ENCODE data around the gene BYSL.

BYSL gene

GRCh38 chr6:41914869-41915530 is 6.3 kb upstream of the BYSL start:
- DNase-seq: no peak

GRCh38 chr6:41917528-41917927 is 3.8 kb upstream of the BYSL start:
- DNase-seq: peak; percentile 35

GRCh38 chr6:41921712-41921998 is 356 bp downstream of the BYSL start:
- DNase-seq: peak; percentile 49

GRCh38 chr6:41922154-41922553 is 855 bp downstream of the BYSL start:
- no peak for DNase-seq

GRCh38 chr6:41927253-41927652 is 6.0 kb downstream of the BYSL start:
- no peak for DNase-seq

GRCh38 chr6:41929924-41930323 is 8.6 kb downstream of the BYSL start:
- DNase-seq: peak; percentile 52

GRCh38 chr6:41931792-41932191 is 10.5 kb downstream of the BYSL start:
- no peak for DNase-seq

- DNase-seq: no peak
Measured at GRCh38 chr6:41932378-41932777, 11.1 kb downstream of the BYSL start.

- no peak for DNase-seq
Measured at GRCh38 chr6:41934278-41935192, 13.2 kb downstream of the BYSL start.

- DNase-seq: no peak
Measured at GRCh38 chr6:41935193-41935574, 13.9 kb downstream of the BYSL start.

GRCh38 chr6:41935685-41936072 is 14.4 kb downstream of the BYSL start:
- no peak for DNase-seq

- peak; percentile 87 for DNase-seq
Measured at GRCh38 chr6:41936073-41936837, 15.0 kb downstream of the BYSL start.

GRCh38 chr6:41937472-41937860 is 16.2 kb downstream of the BYSL start:
- DNase-seq: no peak

- peak; percentile 73 for DNase-seq
Measured at GRCh38 chr6:41937861-41938574, 16.7 kb downstream of the BYSL start.

GRCh38 chr6:41938590-41939175 is 17.4 kb downstream of the BYSL start:
- DNase-seq: no peak

- DNase-seq: peak; percentile 72
Measured at GRCh38 chr6:41939176-41939847, 18.0 kb downstream of the BYSL start.

GRCh38 chr6:41939848-41940758 is 18.8 kb downstream of the BYSL start:
- no peak for DNase-seq

- DNase-seq: peak; percentile 29
Measured at GRCh38 chr6:41940759-41941279, 19.5 kb downstream of the BYSL start.

GRCh38 chr6:41941280-41942066 is 20.2 kb downstream of the BYSL start, which contains the start of gene CCND3:
Gene CCND3, minus strand, starts transcription at chr6:41941808. Its CDS starts 159 bp downstream, at chr6:41941649.
- peak; percentile 97 for DNase-seq
